GM13977 (cell line): ENCODE results near the gene KCNJ16.

Source experiments
- DNase-seq: peaks from one replicate; pipeline ENCODE4 v3.0.0; 2012; ENCODE audit warnings: low spot score
- CTCF ChIP-seq: IDR thresholded peaks from 2 replicates; pipeline ENCODE4 v1.5.1; 2012; ENCODE audit warnings: mild to moderate bottlenecking, control low read depth; ENCODE audit not compliant: insufficient read depth; ENCODE audit errors: extremely low read depth, missing control alignments
- in situ Hi-C: fragments of 300-500 bp; cut with MboI; formaldehyde crosslinking; loops from one replicate; pipeline ENCODE4 v1.12.0; 2022; ENCODE audit warnings: low sequenced_read_pairs, low pct_unique_long_range_greater_than_20kb, mixed read lengths, inconsistent platforms; ENCODE audit not compliant: unreplicated experiment

The KCNJ16 gene

GRCh38 chr17:70115126-70115525, 40.1 kb downstream of the KCNJ16 start:
- in situ Hi-C loops: no loop called here
- no peak for DNase-seq
- TF ChIP-seq CTCF: no peak

GRCh38 chr17:70116919-70117318, 41.9 kb downstream of the KCNJ16 start:
- in situ Hi-C loops: no loop called here

GRCh38 chr17:70119545-70119944, 44.5 kb downstream of the KCNJ16 start:
- in situ Hi-C loops: no loop called here
- no peak for DNase-seq
- TF ChIP-seq CTCF: no peak

More at GRCh38 chr17:70116919-70117318, 41.9 kb downstream of the KCNJ16 start:
- DNase-seq: no peak
- no peak for TF ChIP-seq CTCF

GRCh38 chr17:70119983-70120382, 45.0 kb downstream of the KCNJ16 start:
- no peak for DNase-seq
- in situ Hi-C loops: no loop called here

GRCh38 chr17:70120425-70120824, 45.4 kb downstream of the KCNJ16 start:
- in situ Hi-C loops: no loop called here
- TF ChIP-seq CTCF: no peak
- no peak for DNase-seq

More at GRCh38 chr17:70119983-70120382, 45.0 kb downstream of the KCNJ16 start:
- TF ChIP-seq CTCF: no peak

GRCh38 chr17:70121126-70121525, 46.1 kb downstream of the KCNJ16 start:
- DNase-seq: no peak
- TF ChIP-seq CTCF: no peak
- in situ Hi-C loops: no loop called here

- in situ Hi-C loops: no loop called here
- no peak for TF ChIP-seq CTCF
- no peak for DNase-seq
Measured at GRCh38 chr17:70123193-70123592, 48.2 kb downstream of the KCNJ16 start.
